ENCODE data around the gene SETD4. TPM values are rescaled to one million over a fixed set of nuclear protein-coding genes. Genes with fewer than 3 reads are reported as not detected.

Gene SETD4
- total and polyA plus RNA-seq, 2 of the 4 experiments (the other 2 are of a cell fraction) = 9.5 to 11.4 TPM

DNA sequence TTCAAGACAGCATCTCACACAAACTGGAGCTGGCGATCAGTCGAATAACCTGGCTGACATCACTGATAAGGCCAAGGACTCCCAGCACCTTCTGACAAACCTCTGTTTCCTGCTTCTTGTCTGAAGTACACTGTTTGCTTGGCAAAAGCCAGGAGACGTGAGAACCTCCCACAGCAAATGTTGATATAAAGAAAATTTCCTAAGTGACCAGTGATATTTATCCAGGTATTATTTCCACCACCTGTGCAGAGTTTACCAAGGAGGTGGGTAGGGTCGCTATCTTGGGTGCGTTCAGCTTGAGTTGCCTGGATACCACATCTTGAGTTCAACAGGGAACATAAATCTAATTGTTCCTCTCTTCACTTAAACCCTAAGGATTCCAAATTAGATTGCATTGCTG lies 72.9 kb downstream of the SETD4 start:
- Histone ChIP-seq H3K4me3 (ENCODE audit: insufficient read depth, low read depth, low read length) (no peak overlapping the region), H4K5ac (ENCODE audit: low read depth, low read length) (no peak overlapping the region), H3K79me1 (ENCODE audit: low read depth in 1 of 2, low read length in 2 of 2) (no peaks in the 10 kb centered on the region), H2AFZ (replicated peaks; ENCODE audit: low read length, poor library complexity) (no peak overlapping the region), H3K4ac (ENCODE audit: low read depth, low read length) (no peak overlapping the region), H2AK5ac (ENCODE audit: low read depth, low read length) (no peak overlapping the region), H3K27ac (ENCODE audit: insufficient read depth, low read length) (no peak overlapping the region), H3K27me3 (ENCODE audit: control insufficient read depth, insufficient read depth, low read length) (peaks cover 31% of the 10 kb centered on the region), H4K91ac (ENCODE audit: insufficient read depth, low read depth, low read length) (no peak overlapping the region), H3K56ac (ENCODE audit: extremely low read depth, insufficient read depth, low read length) (no peak overlapping the region), H3K9me1 (ENCODE audit: insufficient read depth, low read length) (no peaks in the 10 kb centered on the region; the same call in 1 of the 2 replicates), H2AK9ac (replicated peaks; ENCODE audit: low read depth, low read length, poor library complexity) (no peak overlapping the region), H3K23ac (ENCODE audit: low read depth, low read length) (no peak overlapping the region), H3K14ac (replicated peaks; ENCODE audit: low read depth, low read length) (no peak overlapping the region), H3K36me3 (ENCODE audit: control insufficient read depth, insufficient read depth, low read length) (no peaks in the 10 kb centered on the region), H3K9me3 (ENCODE audit: control insufficient read depth, insufficient read depth, low read length) (peaks cover 3% of the 10 kb centered on the region; the same call in 1 of the 2 replicates), H2BK15ac (ENCODE audit: low read depth, low read length) (no peak overlapping the region), H4K20me1 (ENCODE audit: insufficient read depth, low read length) (no peaks in the 10 kb centered on the region), H3K4me2 (ENCODE audit: low read depth, low read length) (no peak overlapping the region), H3K18ac (ENCODE audit: low read depth, low read length) (no peak overlapping the region), H2BK120ac (ENCODE audit: low read depth, low read length) (no peak overlapping the region), H3K4me1 (ENCODE audit: control insufficient read depth, insufficient read depth, low read length) (peaks cover 2% of the 10 kb centered on the region; the same call in 1 of the 2 replicates), H4K8ac (ENCODE audit: low read depth in 2 of 2, low read length in 2 of 2) (no peak overlapping the region), H2BK5ac (ENCODE audit: low read depth, low read length, poor library complexity, severe bottlenecking) (no peak overlapping the region), H2BK20ac (ENCODE audit: low read depth, low read length) (no peak overlapping the region), H3K9ac (ENCODE audit: low read depth, low read length) (no peak overlapping the region)
- TF ChIP-seq, protein P1, sequence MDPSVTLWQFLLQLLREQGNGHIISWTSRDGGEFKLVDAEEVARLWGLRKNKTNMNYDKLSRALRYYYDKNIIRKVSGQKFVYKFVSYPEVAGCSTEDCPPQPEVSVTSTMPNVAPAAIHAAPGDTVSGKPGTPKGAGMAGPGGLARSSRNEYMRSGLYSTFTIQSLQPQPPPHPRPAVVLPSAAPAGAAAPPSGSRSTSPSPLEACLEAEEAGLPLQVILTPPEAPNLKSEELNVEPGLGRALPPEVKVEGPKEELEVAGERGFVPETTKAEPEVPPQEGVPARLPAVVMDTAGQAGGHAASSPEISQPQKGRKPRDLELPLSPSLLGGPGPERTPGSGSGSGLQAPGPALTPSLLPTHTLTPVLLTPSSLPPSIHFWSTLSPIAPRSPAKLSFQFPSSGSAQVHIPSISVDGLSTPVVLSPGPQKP (IDR thresholded peaks at IDR 0.05; ENCODE audit: borderline replicate concordance, low read depth, low read length) = no peak
- TF ChIP-seq FOS (IDR thresholded peaks at IDR 0.05; ENCODE audit: low read depth, low read length) = no peak
- no peak for TF ChIP-seq CHD1 (IDR thresholded peaks at IDR 0.05; ENCODE audit: low read depth, low read length)
- no peak for TF ChIP-seq SMC3 (IDR thresholded peaks at IDR 0.05; ENCODE audit: low read depth, low read length)
- no peak for TF ChIP-seq BHLHE40 (IDR thresholded peaks at IDR 0.05; ENCODE audit: low read depth, low read length)
- no peak for TF ChIP-seq RFX5 (IDR thresholded peaks at IDR 0.05; ENCODE audit: low read depth, low read length)
- TF ChIP-seq MAFK (IDR thresholded peaks at IDR 0.05; ENCODE audit: low read depth, low read length) = no peak
- TF ChIP-seq RAD21 (IDR thresholded peaks at IDR 0.05; ENCODE audit: low read length) = no peak
- no peak for TF ChIP-seq CEBPB (IDR thresholded peaks at IDR 0.05; ENCODE audit: low read depth, low read length)
- no peak for TF ChIP-seq MXI1 (IDR thresholded peaks at IDR 0.05; ENCODE audit: borderline replicate concordance, low read depth, low read length)
- no peak for TF ChIP-seq NFE2L2 (IDR thresholded peaks at IDR 0.05; ENCODE audit: low read depth, low read length)
- TF ChIP-seq CTCF (conservative IDR thresholded peaks at IDR 0.05; ENCODE audit: low read depth, low read length) = no peak
- TF ChIP-seq POLR2A (IDR thresholded peaks at IDR 0.05; ENCODE audit: low read depth, low read length) = no peak
- ChIA-PET CTCF (no interaction called here), POLR2A (ENCODE audit: unreplicated experiment) (no interaction called here)
- dilution Hi-C loops (cut with HindIII; ENCODE audit: low sequenced_read_pairs, unreplicated experiment) = no loop called here
- no CpG with 5 or more reads among the region's 5 CpGs for WGBS, 2 experiments (ENCODE audit: extremely low coverage in 2 of 2, insufficient read length in 1 of 2)
- BruUV-seq (replicated peaks) = no TSS peak
- in situ Hi-C loops (cut with MboI; ENCODE audit: low sequenced_read_pairs) = no loop called here
- ATAC-seq (ENCODE audit: low read depth) = no peak
- intact Hi-C loops (cut with micrococcal nuclease) = no loop called here
- no peak for DNase-seq

All from IMR-90 (cell line).